HG02852 (cell line): ENCODE data around the gene IKZF5.
A peak's percentile ranks its signal among the peaks of the same experiment; 100 is the strongest.

Experiments used
- ATAC-seq: cut with Tn5 transposase; IDR thresholded peaks from one replicate; pipeline ENCODE4 v1.9.1; 2021; ENCODE audit warnings: mild to moderate bottlenecking, moderate library complexity; ENCODE audit not compliant: unreplicated experiment

Gene IKZF5

GRCh38 chr10:123016228-123016627, 7.6 kb upstream of the IKZF5 start:
- ATAC-seq, result no peak

GRCh38 chr10:123014772-123015171, 6.2 kb upstream of the IKZF5 start:
- ATAC-seq, result no peak

GRCh38 chr10:123013456-123014419, 5.1 kb upstream of the IKZF5 start:
- ATAC-seq, result no peak

GRCh38 chr10:123011987-123012386, 3.4 kb upstream of the IKZF5 start:
- ATAC-seq, result no peak

- ATAC-seq, result peak; percentile 27
Observed at GRCh38 chr10:123009105-123009820, 668 bp upstream of the IKZF5 start.

- ATAC-seq, result peak; percentile 44
Observed at GRCh38 chr10:123007558-123008354, 839 bp downstream of the IKZF5 start.

GRCh38 chr10:123004298-123004697, 4.3 kb downstream of the IKZF5 start:
- no peak for ATAC-seq

GRCh38 chr10:123001370-123001769, 7.2 kb downstream of the IKZF5 start:
- no peak for ATAC-seq

- ATAC-seq, result no peak
Observed at GRCh38 chr10:123000155-123000554, 8.4 kb downstream of the IKZF5 start.

GRCh38 chr10:122999347-122999746, 9.2 kb downstream of the IKZF5 start:
- ATAC-seq, result peak; percentile 51

GRCh38 chr10:122998934-122999333, 9.7 kb downstream of the IKZF5 start:
- ATAC-seq, result no peak

GRCh38 chr10:122998360-122998917, 10.2 kb downstream of the IKZF5 start:
- ATAC-seq, result no peak

- ATAC-seq, result peak; percentile 44
Observed at GRCh38 chr10:122997864-122998263, 10.7 kb downstream of the IKZF5 start.

GRCh38 chr10:122995936-122996335, 12.7 kb downstream of the IKZF5 start:
- no peak for ATAC-seq

- no peak for ATAC-seq
Observed at GRCh38 chr10:122993797-122994336, 14.7 kb downstream of the IKZF5 start.

- ATAC-seq, result no peak
Observed at GRCh38 chr10:122992031-122992585, 16.5 kb downstream of the IKZF5 start.

- no peak for ATAC-seq
Observed at GRCh38 chr10:122990278-122990677, 18.3 kb downstream of the IKZF5 start.

- ATAC-seq, result no peak
Observed at GRCh38 chr10:122988501-122988900, 20.1 kb downstream of the IKZF5 start.

GRCh38 chr10:122986335-122986734, 22.3 kb downstream of the IKZF5 start:
- no peak for ATAC-seq

GRCh38 chr10:122984708-122985107, 23.9 kb downstream of the IKZF5 start:
- no peak for ATAC-seq
